ENCODE data around the gene GNAS-AS1. TPM values are rescaled to one million over a fixed set of nuclear protein-coding genes. Genes with fewer than 3 reads are reported as not detected.

GNAS-AS1 gene
- total and polyA plus RNA-seq, 2 experiments from 2014 or later: 12.3 to 15.0 TPM

- TF ChIP-seq ZNF462 (CRISPR knock-in tag; IDR thresholded peaks at IDR 0.05): no peak
- TF ChIP-seq POLR2AphosphoS5 (IDR thresholded peaks at IDR 0.05; ENCODE audit: low read depth): no peak
- TF ChIP-seq JUNB (IDR thresholded peaks at IDR 0.05; ENCODE audit: unreplicated experiment): no peak
- TF ChIP-seq EZH2phosphoT487 (IDR thresholded peaks at IDR 0.05; ENCODE audit: unreplicated experiment): no peak
- no peak for TF ChIP-seq CTCF (conservative IDR thresholded peaks at IDR 0.05; ENCODE audit: low read depth in 2 of 2)
Observed at GRCh38 chr20:58867211-58867610, 16.5 kb upstream of the GNAS-AS1 start (continued).

GRCh38 chr20:58865843-58866242, 15.1 kb upstream of the GNAS-AS1 start:
- Mint-ChIP-seq H3K27ac (no peak overlapping the region), H3K4me3 (no peak overlapping the region), H3K9me3 (no peaks in the 10 kb centered on the region), H3K36me3 (ENCODE audit: low read depth) (peaks cover 27% of the 10 kb centered on the region), H3K27me3 (ENCODE audit: insufficient read depth, low read depth, poor library complexity) (no peaks in the 10 kb centered on the region), H3K4me1 (peaks cover 5% of the 10 kb centered on the region; the same call in 2 of the 3 replicates)
- H2AFZ ChIP-seq: no peak overlapping the region
- H3F3A ChIP-seq (replicated peaks; ENCODE audit: low read depth): no peaks in the 10 kb centered on the region; the same call in 1 of the 2 replicates
- no peak overlapping the region for H3K27ac ChIP-seq (ENCODE audit: low read depth)
- ATAC-seq (no peak), DNase-seq (ENCODE audit: low spot score) (no peak)
- H3K4me3 ChIP-seq: no peak overlapping the region
- no peaks in the 10 kb centered on the region for H3K27me3 ChIP-seq (ENCODE audit: insufficient read depth)
- no peaks in the 10 kb centered on the region; the same call in 1 of the 2 replicates for H3K79me2 ChIP-seq (replicated peaks; ENCODE audit: insufficient read depth)
- H3K36me3 ChIP-seq (ENCODE audit: insufficient read depth): no peaks in the 10 kb centered on the region
- H3K4me1 ChIP-seq (ENCODE audit: insufficient read depth): peaks cover 9% of the 10 kb centered on the region
- no peaks in the 10 kb centered on the region; the same call in 1 of the 2 replicates for H4K20me1 ChIP-seq (replicated peaks; ENCODE audit: insufficient read depth)
- H3K4me2 ChIP-seq: no peak overlapping the region
- H3K9me2 ChIP-seq (ENCODE audit: insufficient read depth): no peaks in the 10 kb centered on the region
- TF ChIP-seq EZH2 (IDR thresholded peaks at IDR 0.05; ENCODE audit: low read depth, unreplicated experiment): no peak
- no peak for TF ChIP-seq ZNF331 (CRISPR knock-in tag; IDR thresholded peaks at IDR 0.05; ENCODE audit: low read depth)
- TF ChIP-seq STAT1 (IDR thresholded peaks at IDR 0.05; ENCODE audit: unreplicated experiment): no peak
- TF ChIP-seq CTCF (conservative IDR thresholded peaks at IDR 0.05; ENCODE audit: low read depth in 2 of 2): no peak
- no peak for TF ChIP-seq EZH2phosphoT487 (IDR thresholded peaks at IDR 0.05; ENCODE audit: unreplicated experiment)
- no peak for TF ChIP-seq NANOG (IDR thresholded peaks at IDR 0.05; ENCODE audit: borderline replicate concordance)
- TF ChIP-seq REST (IDR thresholded peaks at IDR 0.05; ENCODE audit: unreplicated experiment): no peak
- TF ChIP-seq CREB1 (CRISPR knock-in tag; IDR thresholded peaks at IDR 0.05; ENCODE audit: low read depth): no peak
- TF ChIP-seq ZNF114 (CRISPR knock-in tag; IDR thresholded peaks at IDR 0.05): no peak
